HS-27A (cell line): ENCODE measurements around the gene LHFPL2.

Experiments used
- DNase-seq: peaks from one replicate; pipeline ENCODE4 v3.0.0-alpha.2; 2012; ENCODE audit warnings: low read depth, missing footprints

LHFPL2 gene

DNA sequence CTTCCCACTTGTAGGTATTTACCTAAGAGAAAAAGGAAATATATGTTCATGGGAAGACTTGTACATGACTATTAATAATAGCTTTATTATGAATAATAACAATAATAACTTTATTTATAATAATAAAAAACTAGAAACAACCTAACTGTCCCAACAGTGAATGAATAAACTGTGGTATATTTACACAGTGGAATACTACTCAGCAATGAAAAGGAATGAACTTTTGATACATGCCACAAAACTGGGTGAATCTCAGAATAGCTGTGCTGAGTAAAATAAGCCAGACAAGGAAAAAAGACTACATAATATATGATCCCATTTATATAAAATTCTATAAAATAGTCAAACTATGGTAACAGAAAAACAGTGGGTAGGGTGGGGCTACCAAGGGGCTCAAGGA is 199.5 kb downstream of the LHFPL2 start:
- DNase-seq, result no peak

DNA sequence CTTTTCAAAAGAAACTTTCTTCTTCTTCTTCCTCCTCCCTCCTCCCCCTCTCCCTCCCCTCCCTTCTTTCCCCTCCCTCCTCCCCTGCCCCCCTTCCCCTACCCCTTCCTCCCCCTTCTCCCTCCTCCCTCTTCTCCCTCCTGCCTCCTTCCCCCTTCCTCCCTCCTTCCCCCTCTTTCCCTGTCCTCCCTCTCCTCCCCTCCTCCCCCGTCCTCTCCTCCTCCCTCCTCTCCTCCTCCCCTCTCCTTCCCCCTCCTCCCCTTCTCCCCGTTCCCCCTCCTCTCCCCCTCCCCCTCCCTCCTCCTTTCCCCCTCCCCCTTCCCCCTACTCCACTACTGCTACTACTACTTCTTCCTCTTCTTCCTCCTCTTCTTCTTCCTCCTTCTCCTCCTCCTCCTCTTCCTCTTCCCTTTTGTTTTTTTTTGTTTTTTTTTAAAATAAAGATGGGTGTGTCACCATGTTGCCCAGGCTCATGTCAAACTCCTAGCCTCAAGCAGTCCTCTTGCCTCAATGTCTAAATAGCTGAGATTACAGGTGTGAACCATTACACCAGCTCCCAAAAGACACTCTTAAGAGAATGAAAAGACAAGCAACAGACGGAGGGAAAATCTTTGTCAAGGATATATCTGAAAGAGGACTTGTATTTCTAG is 200.7 kb downstream of the LHFPL2 start:
- DNase-seq, result no peak
